Stimulated activated memory B cell treated with anti-CD40 and anti-IgM and Interleukin-4, amounts not matched to agents 10 μg/mL and 1 μg/mL and 100 μg/mL, for 72 hours (primary cell): ENCODE results near the gene PTCD2.
"Not testable (repeated sequence)": the region's sequence is repeated elsewhere in the genome, so short reads cannot be mapped to it uniquely, and the experiment has no call there.

Source experiments
- ATAC-seq: fragments of 150-1000 bp; cut with Tn5 transposase; 2 replicates; pipeline ENCODE4 v1.10.0; 2021
- H3K27ac Mint-ChIP-seq: one replicate; pipeline ENCODE4 v1.8.0; 2022; ENCODE audit warnings: mild to moderate bottlenecking, mixed read lengths
- H3K27me3 Mint-ChIP-seq: one replicate; pipeline ENCODE4 v1.8.0; 2022; ENCODE audit warnings: mixed read lengths
- H3K36me3 Mint-ChIP-seq: one replicate; pipeline ENCODE4 v1.8.0; 2022; ENCODE audit warnings: mixed read lengths
- H3K4me1 Mint-ChIP-seq: one replicate; pipeline ENCODE4 v1.8.0; 2022; ENCODE audit warnings: mixed read lengths
- H3K4me3 Mint-ChIP-seq: one replicate; pipeline ENCODE4 v1.8.0; 2022; ENCODE audit warnings: mild to moderate bottlenecking, moderate library complexity, mixed read lengths
- H3K9me3 Mint-ChIP-seq: one replicate; pipeline ENCODE4 v1.8.0; 2022; ENCODE audit warnings: mixed read lengths

Gene PTCD2

DNA sequence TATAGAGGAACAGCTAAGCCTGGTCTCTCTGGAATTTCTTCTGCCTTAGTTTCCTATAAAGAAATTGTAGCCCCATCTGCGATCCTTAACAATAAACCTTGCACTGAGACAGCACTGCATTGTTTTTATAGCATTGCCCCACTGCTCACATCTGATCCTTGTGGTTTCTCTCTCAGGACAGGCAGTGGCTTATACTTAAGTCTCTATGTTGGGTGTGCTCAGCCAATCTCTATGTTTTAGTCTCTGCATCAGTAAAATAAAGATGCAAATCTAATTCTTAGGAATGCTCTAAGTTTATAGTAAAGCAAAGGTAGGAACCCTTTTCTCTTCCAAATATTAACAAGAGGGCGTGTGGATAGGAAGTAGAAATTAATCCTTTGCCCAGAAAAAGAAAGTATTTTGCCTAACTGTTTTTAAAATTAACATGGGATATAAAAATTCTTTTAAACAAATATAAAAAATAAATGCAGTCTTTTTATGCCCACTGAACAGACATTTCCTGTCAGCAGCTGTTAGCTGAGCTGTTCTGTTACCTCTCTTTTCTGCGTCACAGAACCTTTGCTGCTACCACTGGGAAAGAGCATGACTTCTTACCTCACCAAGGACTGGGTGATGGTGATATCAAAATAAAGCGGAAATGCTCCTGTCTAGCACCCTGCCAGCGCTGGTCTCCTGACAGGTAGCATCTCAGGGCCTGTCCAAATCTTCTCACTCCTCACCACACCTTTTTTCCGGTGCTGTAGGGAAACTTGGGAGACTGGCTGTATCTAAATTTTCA is 29.6 kb upstream of the PTCD2 start:
- Mint-ChIP-seq H3K27me3 (no peaks in the 10 kb centered on the region), H3K36me3 (peaks cover 48% of the 10 kb centered on the region), H3K27ac (no peak overlapping the region), H3K9me3 (no peaks in the 10 kb centered on the region), H3K4me1 (peaks cover 30% of the 10 kb centered on the region), H3K4me3 (no peak overlapping the region)
- ATAC-seq = peak; percentile 56

DNA sequence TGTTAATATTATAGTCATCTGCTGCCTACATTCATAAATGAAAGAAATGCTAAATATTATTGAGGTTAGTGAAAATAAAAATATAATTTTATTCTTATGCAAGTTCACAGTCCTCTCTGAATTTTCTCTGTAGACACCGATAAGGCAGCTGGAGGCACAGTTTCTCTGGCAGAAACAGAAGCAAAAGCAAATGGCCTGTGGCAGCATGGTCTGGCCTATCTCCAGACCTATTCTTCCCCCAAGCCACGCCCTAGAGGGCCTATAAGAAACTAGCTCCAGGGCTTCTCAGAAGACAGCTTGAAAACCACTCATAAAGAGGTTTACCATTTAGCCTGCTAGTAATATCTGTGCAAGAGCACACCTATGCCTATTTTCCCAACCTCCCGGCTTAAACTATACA is 28.6 kb upstream of the PTCD2 start:
- Mint-ChIP-seq H3K9me3 (no peaks in the 10 kb centered on the region), H3K27ac (no peak overlapping the region), H3K27me3 (no peaks in the 10 kb centered on the region), H3K36me3 (peaks cover 56% of the 10 kb centered on the region), H3K4me1 (peaks cover 36% of the 10 kb centered on the region), H3K4me3 (no peak overlapping the region)
- ATAC-seq = no peak

DNA sequence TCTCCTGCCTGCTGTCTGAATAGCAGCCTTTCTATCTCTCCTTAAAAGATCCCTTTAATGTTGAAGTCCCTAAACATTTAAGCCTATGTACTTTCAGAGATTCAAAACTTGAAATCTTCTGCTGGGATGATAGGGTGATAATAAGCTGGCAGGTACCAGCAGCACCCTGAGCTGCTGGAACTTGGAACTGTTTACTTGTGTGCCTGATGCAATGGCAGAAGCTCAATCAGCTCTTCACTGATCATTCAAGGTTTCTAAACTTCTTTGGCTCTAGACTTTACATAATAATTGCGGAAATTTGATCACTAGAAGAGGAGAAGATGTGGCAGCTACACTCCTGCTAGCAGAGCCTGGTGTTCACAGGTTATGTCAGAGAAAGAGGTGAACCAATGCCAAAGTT is 27.8 kb upstream of the PTCD2 start:
- peaks cover 32% of the 10 kb centered on the region for H3K4me1 Mint-ChIP-seq
- H3K27ac Mint-ChIP-seq = peak overlapping the region; percentile 54
- H3K27me3 Mint-ChIP-seq = no peaks in the 10 kb centered on the region
- H3K4me3 Mint-ChIP-seq = no peak overlapping the region
- peaks cover 53% of the 10 kb centered on the region for H3K36me3 Mint-ChIP-seq
- no peak for ATAC-seq
- H3K9me3 Mint-ChIP-seq = no peaks in the 10 kb centered on the region

DNA sequence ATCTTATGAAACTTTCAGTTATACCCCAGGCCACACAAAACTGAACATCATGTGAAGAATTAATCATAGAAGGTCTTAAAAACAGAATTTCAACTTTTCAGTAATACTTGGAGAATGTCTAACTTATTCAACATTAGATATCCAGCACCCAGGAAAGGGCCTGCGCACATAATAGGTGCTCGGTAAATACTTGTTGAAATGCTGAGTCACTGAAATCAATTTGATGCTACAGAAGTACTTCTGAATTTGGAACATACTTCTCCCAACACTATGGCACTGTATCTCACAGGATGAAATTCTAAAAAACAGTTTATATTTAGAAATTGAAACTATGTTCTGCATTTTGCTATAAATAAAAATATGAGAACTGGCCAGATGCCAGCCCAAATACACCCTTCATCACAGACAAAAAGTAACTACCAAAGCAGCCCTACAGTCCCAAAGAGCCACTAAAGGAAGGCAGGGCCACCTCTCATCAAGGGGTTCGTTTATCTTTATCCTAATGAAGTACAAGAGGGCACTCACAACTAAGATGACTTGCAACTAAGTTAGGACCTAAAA is 26.6 kb upstream of the PTCD2 start:
- peak overlapping the region; percentile 71 for H3K27ac Mint-ChIP-seq
- peaks cover 49% of the 10 kb centered on the region for H3K36me3 Mint-ChIP-seq
- no peak for ATAC-seq
- H3K27me3 Mint-ChIP-seq = no peaks in the 10 kb centered on the region
- H3K4me3 Mint-ChIP-seq = no peak overlapping the region
- H3K9me3 Mint-ChIP-seq = no peaks in the 10 kb centered on the region
- H3K4me1 Mint-ChIP-seq = peaks cover 40% of the 10 kb centered on the region

DNA sequence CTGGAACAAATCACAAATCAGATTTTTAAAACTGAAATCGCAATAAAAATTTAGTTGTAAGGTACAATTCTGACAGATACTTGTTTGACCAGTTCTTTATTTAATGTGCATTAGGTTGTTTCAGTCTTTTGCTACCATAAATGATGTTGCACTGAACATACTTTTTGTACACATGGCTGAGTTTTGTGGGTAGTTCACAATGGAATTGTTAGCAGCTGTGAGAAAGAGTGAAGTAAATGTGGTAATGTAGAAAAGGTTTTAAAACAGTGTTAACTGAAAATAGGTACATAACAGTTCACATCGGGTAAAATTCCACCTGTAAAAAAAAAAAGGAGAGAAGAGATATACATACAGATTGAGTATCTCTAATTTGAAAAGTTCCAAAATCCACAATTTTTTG is 25.7 kb upstream of the PTCD2 start:
- Mint-ChIP-seq H3K27ac (peak overlapping the region; percentile 71), H3K36me3 (peaks cover 48% of the 10 kb centered on the region), H3K9me3 (no peaks in the 10 kb centered on the region), H3K4me3 (no peak overlapping the region), H3K4me1 (peaks cover 49% of the 10 kb centered on the region), H3K27me3 (no peaks in the 10 kb centered on the region)
- no peak for ATAC-seq

DNA sequence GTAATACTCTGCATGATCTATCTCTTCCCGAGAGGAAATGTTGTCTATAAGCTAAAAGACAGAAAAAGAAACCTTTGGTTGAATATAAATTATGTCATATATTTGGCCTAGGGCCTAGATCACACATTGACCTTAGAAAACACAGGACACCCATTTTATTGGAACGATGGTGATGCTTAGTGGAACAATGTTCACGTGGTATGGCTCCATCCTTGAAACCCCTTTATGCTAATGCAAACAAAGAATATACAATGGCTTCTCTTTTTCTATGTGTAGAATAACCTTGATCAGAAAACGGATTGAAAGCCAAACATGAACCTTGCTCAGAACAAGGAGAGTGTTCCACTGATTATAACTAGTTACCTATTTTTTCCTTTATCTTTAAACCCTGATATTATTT is 24.6 kb upstream of the PTCD2 start:
- Mint-ChIP-seq H3K4me3 (no peak overlapping the region), H3K9me3 (no peaks in the 10 kb centered on the region), H3K27ac (peak overlapping the region; percentile 71), H3K4me1 (peaks cover 60% of the 10 kb centered on the region), H3K36me3 (peaks cover 46% of the 10 kb centered on the region), H3K27me3 (no peaks in the 10 kb centered on the region)
- no peak for ATAC-seq

DNA sequence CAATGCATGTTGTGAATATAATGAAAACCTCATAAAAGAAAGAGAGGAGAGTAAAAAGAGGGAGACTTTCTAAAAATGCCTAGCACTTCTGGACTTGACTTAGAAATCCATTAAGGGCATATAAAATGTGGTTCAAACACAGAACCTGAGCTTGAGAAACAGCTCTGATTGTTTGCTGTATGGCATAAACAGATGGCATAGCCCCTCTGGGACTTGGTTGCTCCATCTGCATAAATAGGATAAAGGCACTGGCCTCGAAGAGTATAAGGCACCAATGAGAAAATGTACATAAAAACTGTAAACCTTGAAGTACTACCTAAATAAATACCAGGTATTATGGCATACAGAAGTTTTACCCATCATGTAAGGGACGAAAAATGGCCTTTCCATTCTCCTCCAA is 23.9 kb upstream of the PTCD2 start:
- no peak overlapping the region for H3K4me3 Mint-ChIP-seq
- H3K27me3 Mint-ChIP-seq = no peaks in the 10 kb centered on the region
- no peak for ATAC-seq
- peaks cover 48% of the 10 kb centered on the region for H3K36me3 Mint-ChIP-seq
- no peaks in the 10 kb centered on the region for H3K9me3 Mint-ChIP-seq
- peaks cover 67% of the 10 kb centered on the region for H3K4me1 Mint-ChIP-seq
- H3K27ac Mint-ChIP-seq = peak overlapping the region; percentile 71

DNA sequence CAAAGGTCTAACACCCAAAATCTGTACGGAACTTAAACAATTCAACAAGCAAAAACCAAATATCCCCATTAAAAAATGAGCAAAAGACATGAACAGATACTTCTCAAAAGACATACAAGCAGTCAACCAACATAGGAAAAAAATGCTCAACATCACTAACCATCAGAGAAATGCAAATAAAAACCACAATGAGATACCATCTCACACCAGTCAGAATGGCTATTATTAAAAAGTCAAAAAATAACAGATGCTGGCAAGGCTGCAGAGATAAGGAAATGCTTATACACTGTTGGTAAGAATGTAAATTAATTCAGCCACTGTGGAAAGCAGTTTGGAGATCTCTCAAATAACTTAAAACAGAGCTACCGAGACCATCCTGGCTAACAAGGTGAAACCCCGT is 22.0 kb upstream of the PTCD2 start:
- not testable (repeated sequence) for H3K27me3 Mint-ChIP-seq, H3K9me3 Mint-ChIP-seq
- Mint-ChIP-seq H3K27ac (peak overlapping the region; percentile 78), H3K36me3 (peaks cover 56% of the 10 kb centered on the region), H3K4me1 (peaks cover 82% of the 10 kb centered on the region), H3K4me3 (peak overlapping the region; percentile 54)
- ATAC-seq = peak; percentile 75

DNA sequence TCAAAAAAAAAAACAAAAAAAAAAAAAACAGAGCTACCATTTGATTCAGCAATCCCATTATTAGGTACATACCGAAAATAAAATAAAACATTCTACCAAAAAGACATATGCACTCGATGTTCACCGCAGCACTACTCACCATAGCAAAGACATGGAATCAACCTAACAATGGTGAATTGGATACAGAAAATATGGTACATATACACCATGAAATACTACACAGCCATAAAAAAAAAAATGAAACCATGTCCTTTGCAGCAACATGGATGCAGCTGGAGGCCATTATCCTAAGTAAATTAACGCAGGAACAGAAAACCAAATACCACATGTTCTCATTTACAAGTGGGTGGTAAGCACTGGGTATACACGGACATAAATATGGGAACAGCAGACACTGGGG is 21.5 kb upstream of the PTCD2 start:
- ATAC-seq = no peak
- Mint-ChIP-seq H3K9me3 (no peaks in the 10 kb centered on the region), H3K27ac (peak overlapping the region; percentile 78), H3K36me3 (peaks cover 59% of the 10 kb centered on the region), H3K4me3 (peak overlapping the region; percentile 54), H3K4me1 (peaks cover 84% of the 10 kb centered on the region), H3K27me3 (no peaks in the 10 kb centered on the region)

DNA sequence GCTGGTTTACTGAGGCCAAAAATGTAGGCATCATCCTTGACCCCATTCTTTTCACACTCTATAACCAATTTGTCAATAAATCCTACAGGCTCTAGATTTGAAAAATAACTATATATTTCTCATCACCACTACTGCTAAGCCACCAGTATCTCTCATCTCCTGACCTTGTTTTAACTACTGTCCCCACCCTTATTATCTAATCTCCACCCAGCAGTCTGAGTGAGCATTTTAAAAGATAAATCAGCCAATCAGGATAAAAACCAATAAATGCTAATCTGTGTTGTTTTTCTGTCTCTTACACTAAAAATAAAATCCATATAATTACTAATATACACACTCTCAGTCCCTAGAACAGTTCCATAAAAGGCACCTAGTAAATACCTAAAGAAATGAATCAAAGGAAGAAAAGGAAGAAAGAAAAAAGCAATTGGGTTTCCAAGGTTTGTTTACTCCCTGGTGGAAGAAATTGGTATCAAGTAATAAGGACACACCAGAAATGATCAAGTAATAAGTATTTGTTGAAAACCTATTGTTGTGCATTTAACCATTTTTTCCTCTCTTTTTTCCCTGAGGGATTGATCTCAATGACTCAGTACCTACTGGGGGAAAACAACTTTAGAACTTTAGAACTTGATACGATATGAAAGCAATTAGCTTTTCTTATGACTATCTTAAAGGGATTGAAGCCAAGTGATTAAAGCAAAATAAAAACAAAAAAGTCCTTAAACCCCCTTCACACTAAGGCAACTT is 19.4 kb upstream of the PTCD2 start:
- Mint-ChIP-seq H3K27me3 (no peaks in the 10 kb centered on the region), H3K9me3 (no peaks in the 10 kb centered on the region), H3K4me1 (peaks cover 82% of the 10 kb centered on the region), H3K27ac (peak overlapping the region; percentile 78), H3K4me3 (no peak overlapping the region), H3K36me3 (peaks cover 53% of the 10 kb centered on the region)
- no peak for ATAC-seq

DNA sequence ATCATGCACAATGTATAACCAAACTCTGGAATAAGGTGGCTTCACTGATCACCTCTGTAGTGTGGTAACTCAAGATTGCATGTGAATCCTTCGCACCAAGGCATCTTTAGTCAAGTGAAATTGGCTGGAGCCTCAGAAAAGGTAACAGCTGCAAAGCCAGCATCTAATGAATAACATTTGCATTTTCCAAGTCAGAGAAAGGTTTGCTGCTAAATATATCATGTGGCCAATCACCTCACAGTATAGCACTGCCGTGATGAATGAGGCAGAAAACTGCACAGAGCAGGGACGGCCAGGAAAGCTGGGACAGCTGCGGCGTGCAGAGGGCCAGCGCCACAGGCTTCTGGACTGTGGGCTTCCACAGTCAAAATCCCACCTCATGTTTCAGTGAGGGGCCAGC is 18.6 kb upstream of the PTCD2 start:
- H3K27me3 Mint-ChIP-seq = no peaks in the 10 kb centered on the region
- ATAC-seq = peak; percentile 80
- no peaks in the 10 kb centered on the region for H3K9me3 Mint-ChIP-seq
- peak overlapping the region; percentile 78 for H3K27ac Mint-ChIP-seq
- peak overlapping the region; percentile 54 for H3K4me3 Mint-ChIP-seq
- H3K4me1 Mint-ChIP-seq = peaks cover 78% of the 10 kb centered on the region
- peaks cover 47% of the 10 kb centered on the region for H3K36me3 Mint-ChIP-seq

DNA sequence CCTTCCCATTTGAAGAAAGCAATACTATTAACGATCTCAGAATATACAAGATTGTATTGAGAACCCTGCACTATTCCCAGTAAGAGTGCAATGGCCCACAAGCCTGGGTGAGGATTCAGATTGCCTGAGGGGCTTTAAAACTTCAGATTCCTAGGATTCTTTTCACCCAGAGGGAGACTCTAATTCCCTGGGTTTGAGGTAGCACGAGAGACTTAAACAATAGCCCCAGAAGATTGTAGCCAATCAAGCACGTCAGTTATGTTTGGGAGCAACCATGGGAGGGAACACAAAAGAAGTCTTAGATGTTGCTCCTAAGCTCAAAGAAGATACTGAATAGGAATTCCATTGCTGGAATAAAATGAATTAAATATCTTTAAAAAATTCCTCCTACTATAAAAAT is 18.0 kb upstream of the PTCD2 start:
- Mint-ChIP-seq H3K27ac (peak overlapping the region; percentile 78), H3K27me3 (no peaks in the 10 kb centered on the region), H3K9me3 (no peaks in the 10 kb centered on the region), H3K4me1 (peaks cover 82% of the 10 kb centered on the region), H3K36me3 (peaks cover 47% of the 10 kb centered on the region), H3K4me3 (no peak overlapping the region)
- no peak for ATAC-seq

DNA sequence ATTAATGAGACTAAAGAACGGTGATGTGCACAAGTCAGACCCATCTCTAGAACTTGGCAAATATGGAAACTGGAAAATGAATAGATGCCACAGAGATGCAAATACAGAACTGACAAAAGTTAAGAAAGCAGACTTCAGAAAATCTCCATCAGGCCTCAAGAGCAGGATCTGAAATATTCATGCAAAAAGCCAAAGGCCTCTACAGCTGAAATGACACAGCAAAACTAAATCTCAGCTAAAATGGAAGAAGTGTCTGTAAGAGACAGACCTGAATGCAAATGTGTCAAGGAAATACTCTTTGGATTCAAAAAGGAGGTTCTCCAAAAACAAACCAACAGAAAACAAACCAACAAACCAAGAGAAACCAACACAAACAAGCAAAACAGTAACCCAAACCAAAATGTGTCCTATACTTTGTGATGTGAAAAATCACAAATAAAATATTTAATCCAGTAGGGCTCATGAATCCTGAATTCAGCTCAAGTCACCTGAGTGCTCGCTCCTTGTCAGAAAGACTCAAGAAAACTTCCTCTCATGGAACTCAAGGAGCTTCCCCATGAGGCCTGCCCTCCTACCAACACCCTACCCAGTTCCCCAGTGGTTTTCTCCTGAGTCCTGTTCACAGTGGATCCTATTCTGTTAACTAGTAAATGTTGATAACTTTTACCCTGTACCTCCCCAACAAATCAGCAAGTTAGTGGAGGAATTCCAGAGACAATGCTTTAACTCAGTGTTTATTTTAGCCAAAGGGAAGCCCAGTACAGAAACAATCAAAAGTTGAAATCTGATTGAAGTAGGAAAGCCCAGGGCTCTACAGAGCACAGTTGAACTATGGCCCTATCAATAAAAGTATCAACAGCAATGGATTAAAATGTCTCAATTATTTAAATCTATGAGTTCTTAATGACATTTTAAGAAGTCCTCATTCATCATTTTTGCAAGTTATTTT is 14.7 kb upstream of the PTCD2 start:
- H3K36me3 Mint-ChIP-seq = peaks cover 41% of the 10 kb centered on the region
- no peak for ATAC-seq
- no peaks in the 10 kb centered on the region for H3K27me3 Mint-ChIP-seq
- H3K4me3 Mint-ChIP-seq = peak overlapping the region; percentile 41
- peaks cover 66% of the 10 kb centered on the region for H3K4me1 Mint-ChIP-seq
- peak overlapping the region; percentile 78 for H3K27ac Mint-ChIP-seq
- no peaks in the 10 kb centered on the region for H3K9me3 Mint-ChIP-seq

DNA sequence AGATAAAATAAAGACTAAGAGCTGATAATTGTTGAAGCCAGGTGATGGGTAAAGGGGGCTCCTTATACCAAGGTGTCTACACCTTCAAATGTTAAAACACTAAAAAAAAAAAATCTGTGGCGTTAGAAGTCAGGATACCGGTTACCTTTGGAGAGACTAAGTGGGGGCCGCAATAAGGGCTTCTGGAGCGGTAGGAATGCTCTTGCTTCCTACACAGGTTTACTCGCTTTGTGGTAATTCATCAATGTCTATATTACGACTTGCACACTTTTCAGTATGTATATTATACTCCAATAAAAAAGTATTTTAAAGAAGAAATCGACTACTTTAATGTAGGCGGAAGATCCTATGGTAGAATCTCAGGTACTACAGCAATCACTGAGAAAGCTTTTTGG is 12.6 kb upstream of the PTCD2 start:
- no peaks in the 10 kb centered on the region for H3K9me3 Mint-ChIP-seq
- peaks cover 45% of the 10 kb centered on the region for H3K4me1 Mint-ChIP-seq
- H3K27me3 Mint-ChIP-seq = no peaks in the 10 kb centered on the region
- H3K27ac Mint-ChIP-seq = peak overlapping the region; percentile 85
- ATAC-seq = no peak
- peaks cover 48% of the 10 kb centered on the region for H3K36me3 Mint-ChIP-seq
- H3K4me3 Mint-ChIP-seq = peak overlapping the region; percentile 87
